Choroid plexus epithelial cell (primary cell): ENCODE measurements around the gene KLK8.

ENCODE experiments used
- DNase-seq: peaks from one replicate; pipeline ENCODE4 v3.0.0-alpha.2; 2010; ENCODE audit warnings: low read depth
- H3K4me3 ChIP-seq: 2 replicates; pipeline ENCODE4 v1.5.1; 2011; ENCODE audit warnings: low read depth, mild to moderate bottlenecking, control low read depth, low read length, moderate library complexity
- TF ChIP-seq, protein P1 (sequence below): conservative IDR thresholded peaks from 2 replicates; pipeline ENCODE4 v1.5.1; 2011; ENCODE audit warnings: low read depth, mild to moderate bottlenecking, control low read depth, inconsistent platforms, low read length, moderate library complexity

Gene KLK8

DNA sequence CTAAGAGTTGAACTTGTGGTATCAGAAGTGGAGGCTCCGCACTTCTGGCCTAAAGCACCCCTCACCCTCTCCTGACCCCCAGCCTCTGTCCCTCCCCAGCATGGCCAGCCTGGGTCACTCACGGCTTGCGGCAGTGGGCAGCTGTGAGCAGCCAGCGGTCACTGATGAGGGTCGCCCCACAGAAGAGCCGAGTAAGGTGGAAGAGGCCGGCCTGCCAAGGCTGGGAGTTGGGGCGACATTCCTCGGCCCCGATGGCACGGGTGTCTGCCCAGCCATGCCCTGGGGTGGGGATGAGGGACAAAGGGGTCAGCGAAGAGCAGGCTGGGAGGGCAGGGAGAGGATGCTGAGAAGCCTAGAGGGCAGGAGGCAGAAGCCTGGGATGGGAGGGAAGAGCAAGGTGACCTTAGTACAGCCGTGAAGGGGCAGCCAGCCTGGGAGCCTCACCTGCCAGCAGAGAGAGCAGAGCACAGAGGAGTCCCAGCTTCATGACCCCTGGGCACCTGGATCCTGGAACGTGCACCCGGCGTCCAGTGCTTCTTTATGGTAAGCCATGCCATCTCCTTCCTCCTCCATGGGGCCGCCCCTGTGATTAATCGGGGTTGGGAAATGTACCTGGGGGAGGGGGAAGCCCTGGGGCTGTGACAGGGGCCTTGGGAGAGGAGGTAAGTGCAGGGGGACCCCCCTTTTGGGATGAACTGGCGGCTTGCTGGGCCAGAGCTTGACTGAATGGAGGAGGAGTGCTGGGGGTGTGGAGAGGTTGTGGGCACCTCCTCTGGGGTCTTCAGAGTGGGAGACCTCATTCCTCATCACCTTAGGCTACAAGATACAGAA is 7.9 kb upstream of the KLK8 start:
- TF ChIP-seq, protein P1, sequence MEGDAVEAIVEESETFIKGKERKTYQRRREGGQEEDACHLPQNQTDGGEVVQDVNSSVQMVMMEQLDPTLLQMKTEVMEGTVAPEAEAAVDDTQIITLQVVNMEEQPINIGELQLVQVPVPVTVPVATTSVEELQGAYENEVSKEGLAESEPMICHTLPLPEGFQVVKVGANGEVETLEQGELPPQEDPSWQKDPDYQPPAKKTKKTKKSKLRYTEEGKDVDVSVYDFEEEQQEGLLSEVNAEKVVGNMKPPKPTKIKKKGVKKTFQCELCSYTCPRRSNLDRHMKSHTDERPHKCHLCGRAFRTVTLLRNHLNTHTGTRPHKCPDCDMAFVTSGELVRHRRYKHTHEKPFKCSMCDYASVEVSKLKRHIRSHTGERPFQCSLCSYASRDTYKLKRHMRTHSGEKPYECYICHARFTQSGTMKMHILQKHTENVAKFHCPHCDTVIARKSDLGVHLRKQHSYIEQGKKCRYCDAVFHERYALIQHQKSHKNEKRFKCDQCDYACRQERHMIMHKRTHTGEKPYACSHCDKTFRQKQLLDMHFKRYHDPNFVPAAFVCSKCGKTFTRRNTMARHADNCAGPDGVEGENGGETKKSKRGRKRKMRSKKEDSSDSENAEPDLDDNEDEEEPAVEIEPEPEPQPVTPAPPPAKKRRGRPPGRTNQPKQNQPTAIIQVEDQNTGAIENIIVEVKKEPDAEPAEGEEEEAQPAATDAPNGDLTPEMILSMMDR: no peak
- no peak overlapping the region for H3K4me3 ChIP-seq
- no peak for DNase-seq

DNA sequence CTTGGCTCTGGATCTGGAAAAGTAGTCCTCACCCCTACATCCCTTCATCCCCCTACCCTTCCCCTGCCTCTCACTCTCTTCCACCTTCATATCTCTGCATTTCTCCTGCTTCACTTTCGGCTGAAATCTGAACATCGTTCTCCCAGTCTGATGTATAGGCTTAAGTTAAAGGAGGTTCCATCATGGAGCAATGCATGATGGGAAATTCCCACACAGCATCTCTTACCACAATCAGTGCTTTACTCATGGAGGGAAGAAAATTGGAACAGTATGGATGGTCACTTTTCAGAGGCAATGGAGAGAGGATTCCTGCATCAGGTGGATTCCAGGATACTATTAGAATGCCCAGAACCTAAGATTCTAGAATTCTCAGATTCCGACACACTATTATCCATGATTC is 6.1 kb upstream of the KLK8 start:
- TF ChIP-seq, protein P1: no peak
- DNase-seq: no peak
- no peak overlapping the region for H3K4me3 ChIP-seq

DNA sequence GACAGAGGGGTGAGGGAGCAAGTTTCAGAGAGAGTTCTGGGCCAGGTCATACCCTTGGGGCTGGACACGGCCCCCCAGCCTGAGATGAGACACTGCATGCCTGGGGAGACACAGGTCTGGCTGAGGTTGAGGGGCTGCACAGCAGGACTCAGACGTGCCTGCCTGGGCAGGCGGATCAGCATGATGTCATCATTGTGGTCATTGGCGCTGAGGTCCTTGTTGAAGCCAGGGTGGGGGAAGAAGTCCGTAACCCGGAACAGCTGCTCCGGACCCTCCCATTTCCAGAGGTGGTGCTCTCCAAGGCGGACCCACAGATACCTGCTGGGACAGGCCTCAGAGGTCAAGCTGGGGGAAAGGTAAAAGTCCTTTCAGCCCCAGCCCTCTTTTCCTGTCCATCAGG is 5.0 kb upstream of the KLK8 start:
- DNase-seq: no peak
- H3K4me3 ChIP-seq: no peak overlapping the region
- TF ChIP-seq, protein P1: no peak

DNA sequence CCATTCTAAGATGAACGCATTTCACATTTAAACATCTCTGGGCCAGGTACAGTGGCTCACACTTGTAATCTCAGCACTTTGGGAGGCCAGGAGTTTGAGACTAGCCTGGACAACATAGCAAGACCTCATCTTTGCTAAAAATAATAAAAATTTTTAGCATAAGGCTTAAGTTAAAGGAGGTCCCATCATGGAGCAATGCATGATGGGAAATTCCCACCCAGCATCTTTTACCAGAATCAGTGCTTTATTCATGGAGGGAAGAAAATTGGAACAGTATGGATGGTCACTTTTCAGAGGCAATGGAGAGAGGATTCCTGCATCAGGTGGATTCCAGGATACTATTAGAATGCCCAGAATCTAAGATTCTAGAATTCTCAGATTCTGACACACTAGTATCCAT is 3.8 kb upstream of the KLK8 start:
- H3K4me3 ChIP-seq: no peak overlapping the region
- TF ChIP-seq, protein P1: no peak
- no peak for DNase-seq

DNA sequence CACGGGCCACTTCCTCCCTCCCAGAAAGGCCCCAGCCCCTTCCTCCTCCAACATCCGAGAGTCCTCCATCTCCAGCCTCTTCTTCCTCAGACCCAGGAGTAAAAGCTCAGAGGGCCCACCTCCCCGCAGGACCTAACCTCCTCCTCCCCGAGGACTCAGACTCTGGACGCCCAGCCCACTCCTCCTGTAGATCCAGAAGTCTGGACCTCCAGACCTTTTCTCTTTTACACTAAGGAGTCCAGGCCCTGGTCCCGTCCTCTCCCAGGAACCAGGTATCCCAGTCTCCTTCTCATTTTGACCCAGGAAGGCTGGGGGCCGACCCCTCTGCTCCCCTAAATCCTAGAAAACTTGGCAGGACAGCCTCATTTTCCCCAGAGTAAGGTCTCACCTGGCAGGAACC is 1.9 kb upstream of the KLK8 start:
- no peak overlapping the region for H3K4me3 ChIP-seq
- DNase-seq: no peak
- TF ChIP-seq, protein P1: no peak

DNA sequence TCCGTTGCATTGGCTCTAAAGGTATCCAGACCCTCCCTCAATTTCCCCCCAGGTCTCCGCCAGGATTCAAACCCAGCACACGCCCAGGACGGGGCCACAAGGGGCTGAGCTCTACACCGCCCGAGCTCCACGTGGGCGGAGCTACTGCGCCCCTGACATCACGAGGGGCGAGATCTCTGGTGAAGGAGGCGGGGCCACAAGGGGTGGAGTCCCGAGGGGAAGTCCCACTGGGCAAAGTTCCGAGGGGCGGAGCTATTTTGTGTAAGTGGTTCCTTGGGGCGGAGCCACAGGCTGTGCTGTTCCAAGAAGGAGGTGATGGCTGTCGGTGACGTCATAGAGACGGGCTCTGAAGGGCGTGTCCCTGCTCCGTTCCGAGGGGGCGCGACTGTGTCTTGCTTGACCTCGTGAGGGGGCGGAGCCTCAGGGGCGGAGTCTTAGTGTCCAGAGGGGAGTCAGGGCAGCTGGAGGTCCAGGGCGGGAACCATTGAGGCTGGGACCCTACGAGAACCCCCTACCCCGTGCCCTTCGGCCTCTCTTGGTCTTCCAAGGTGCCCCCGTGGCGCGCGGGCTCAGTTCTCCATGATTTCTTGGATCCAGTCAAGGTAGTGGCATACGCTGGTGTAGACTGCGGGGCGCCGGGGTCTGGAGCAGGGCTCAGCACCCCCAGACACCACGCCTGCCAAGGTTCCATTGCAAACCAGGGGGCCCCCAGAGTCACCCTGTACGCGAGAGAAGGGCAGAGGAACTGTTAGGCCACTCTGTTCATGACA is 1.3 kb upstream of the KLK8 start:
- no peak overlapping the region for H3K4me3 ChIP-seq
- TF ChIP-seq, protein P1: no peak
- no peak for DNase-seq
